GM21723 (cell line): Measurements from ENCODE around the gene LAMC2.
A peak's percentile ranks its signal among the peaks of the same experiment; 100 is the strongest.

Source experiments
- ATAC-seq: cut with Tn5 transposase; IDR thresholded peaks from one replicate; pipeline ENCODE4 v1.9.1; 2021; ENCODE audit warnings: mild to moderate bottlenecking, moderate library complexity; ENCODE audit not compliant: unreplicated experiment

The LAMC2 gene

GRCh38 chr1:183167676-183168075 is 18.4 kb upstream of the LAMC2 start:
- ATAC-seq, result no peak

DNA sequence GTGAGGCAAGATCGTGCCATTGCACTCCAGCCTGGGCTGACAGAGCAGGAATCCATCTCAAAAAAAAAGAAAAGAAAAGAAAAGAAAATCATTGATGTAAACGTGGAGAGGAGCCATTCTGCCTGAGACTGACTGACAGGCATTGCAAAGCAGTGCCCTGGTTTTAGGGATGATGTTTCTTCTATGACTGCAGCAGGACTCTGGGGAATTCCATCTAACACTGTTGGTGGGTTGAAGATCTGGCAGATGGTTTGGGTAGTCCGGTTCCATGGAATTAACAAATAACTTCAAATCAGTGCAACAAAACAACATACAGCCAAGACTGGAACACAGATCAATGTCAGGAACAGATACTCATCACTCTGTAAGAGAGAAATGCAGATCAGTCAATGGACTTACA is 17.8 kb upstream of the LAMC2 start:
- no peak for ATAC-seq

DNA sequence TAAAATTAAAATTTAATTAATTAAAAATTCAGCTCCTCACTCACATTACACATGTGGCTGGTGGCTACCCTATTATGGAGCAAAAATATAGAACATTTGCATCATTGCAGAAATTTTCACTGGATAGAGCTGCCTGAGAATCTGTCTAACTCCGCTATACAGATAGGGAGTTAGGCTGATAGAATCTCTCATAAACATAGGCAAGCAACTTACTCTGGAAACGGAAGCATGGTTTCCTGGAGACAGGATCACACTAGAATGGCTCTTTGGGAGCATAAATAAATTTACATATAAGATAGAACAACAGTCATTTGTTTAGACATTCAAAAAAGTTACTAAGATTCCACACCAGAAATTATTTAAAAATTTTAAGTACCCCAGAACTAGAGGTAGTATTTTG is 12.2 kb upstream of the LAMC2 start:
- ATAC-seq, result no peak

- ATAC-seq, result no peak
Observed at GRCh38 chr1:183175631-183176030, 10.4 kb upstream of the LAMC2 start.

DNA sequence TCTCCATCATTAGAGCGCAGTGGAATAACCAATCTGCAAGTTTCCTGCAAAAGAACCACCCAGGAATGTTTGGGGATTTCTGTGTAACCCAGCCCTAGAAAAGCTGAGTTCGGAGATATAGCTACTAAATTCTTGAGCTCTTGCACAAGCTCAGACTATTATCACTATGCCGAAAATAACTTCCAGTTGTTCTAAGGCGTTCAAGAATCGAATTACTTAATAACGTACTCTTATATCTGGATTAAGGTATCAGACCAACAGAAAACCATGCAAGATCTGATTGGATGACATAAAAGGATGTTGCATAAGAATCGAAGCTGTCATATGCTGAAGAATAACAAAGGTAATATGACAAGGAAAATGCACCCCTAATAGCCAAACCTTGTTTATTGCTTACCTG is 7.5 kb upstream of the LAMC2 start:
- no peak for ATAC-seq

GRCh38 chr1:183179033-183179432 is 7.0 kb upstream of the LAMC2 start:
- ATAC-seq, result no peak

DNA sequence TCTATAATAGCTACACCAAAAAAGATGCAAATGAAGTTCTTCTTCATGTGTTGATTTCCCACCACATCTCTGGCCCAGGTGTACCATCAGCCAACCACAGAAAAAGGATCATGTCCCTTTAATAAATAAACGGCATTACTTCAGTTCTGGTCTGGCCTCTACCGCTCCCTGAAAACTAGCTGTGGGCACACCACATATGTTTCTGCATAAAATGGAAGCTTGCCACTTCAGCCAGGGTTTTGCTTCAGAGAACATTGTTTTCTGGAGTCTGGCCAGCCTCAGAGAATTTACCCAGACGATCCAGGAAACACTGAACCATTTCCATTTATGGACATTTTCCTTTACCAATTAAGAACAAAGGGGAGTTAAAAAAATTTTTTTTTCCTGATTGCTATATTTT is 5.8 kb upstream of the LAMC2 start:
- ATAC-seq, result no peak

- peak; percentile 83 for ATAC-seq
Observed at GRCh38 chr1:183180634-183181056, 5.4 kb upstream of the LAMC2 start.

DNA sequence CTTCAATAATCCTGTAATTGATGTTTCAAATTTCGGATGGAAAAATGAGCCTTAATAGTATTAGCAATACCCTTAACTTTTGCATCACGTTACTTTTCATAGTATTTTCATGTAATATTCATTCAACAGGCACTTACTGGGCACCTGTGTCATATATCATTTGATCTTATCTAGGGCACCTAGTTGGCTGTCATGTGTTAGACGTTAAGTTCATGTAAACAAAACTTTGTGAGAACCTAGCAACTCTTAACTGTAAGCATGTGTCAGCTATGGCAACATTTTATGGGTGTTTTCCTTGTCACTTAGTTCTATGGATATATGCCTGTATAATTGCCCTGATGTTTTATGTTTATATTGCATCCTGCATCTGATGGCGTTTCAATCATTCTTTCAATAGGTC is 777 bp downstream of the LAMC2 start:
- no peak for ATAC-seq

- ATAC-seq, result no peak
Observed at GRCh38 chr1:183188240-183188639, 2.2 kb downstream of the LAMC2 start.

DNA sequence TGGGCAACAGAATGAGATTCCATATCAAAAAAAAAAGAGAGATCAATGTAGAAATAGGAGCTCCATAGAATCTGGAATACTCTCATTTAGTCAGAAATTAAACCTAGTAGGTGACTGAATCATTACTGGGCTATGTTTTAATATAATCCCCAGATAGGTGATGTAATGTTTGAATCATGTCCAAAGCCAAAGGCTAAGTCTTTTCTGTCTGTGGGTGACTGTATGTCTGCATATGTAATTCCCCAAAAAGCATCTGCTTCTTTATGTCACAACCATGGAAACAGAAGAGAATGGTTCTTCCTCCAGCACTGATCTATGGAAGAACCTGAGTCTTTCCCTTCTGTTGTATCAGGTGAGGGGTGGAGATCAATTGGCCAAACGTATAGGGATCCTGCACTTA is 5.8 kb downstream of the LAMC2 start:
- no peak for ATAC-seq

DNA sequence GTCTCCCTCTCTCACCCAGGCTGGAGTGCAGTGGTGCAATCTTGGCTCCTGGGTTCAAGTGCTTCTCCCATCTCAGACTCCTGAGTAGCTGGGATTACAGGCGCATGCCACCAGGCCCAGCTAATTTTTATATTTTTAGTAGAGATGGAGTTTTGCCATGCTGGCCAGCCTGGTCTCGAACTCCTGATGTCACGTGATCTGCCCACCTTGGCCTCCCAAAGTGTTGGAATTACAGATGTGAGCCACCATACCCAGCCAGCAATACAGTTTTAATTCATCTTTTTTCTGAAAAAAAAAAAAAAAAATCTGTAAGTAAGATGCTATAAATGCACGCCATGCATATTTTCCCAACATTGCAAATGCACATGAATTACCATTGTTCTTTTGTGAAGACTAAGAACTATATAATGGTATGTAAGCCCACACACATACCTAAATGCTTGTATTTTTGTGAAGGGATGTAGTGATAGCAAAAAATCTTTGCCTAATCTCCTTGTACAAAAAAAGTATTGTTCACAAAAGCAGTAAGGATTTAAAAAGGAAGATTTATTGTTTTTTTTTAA is 8.0 kb downstream of the LAMC2 start:
- ATAC-seq, result no peak

GRCh38 chr1:183194527-183195141 is 8.6 kb downstream of the LAMC2 start:
- peak; percentile 97 for ATAC-seq

DNA sequence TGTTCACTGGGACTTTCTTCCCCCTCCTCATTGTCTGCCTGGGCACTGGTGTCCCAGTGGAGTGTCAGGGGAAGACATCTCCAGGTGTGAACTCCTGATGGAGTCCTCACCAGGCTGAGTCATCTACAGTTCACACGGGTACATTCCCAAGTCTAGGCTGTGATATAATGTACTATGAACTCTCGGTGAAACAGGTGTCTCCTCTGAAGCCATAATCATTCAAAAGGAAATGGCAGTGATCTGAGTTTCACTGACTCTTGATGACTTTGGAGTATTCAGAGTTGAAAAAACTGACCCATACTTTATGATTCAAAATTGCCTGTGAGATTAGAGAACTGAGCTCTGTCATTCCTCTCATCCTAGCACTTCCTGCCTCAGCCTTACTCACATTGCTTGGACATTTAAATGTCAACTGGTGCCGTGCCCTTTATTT is 9.1 kb downstream of the LAMC2 start:
- peak; percentile 44 for ATAC-seq

DNA sequence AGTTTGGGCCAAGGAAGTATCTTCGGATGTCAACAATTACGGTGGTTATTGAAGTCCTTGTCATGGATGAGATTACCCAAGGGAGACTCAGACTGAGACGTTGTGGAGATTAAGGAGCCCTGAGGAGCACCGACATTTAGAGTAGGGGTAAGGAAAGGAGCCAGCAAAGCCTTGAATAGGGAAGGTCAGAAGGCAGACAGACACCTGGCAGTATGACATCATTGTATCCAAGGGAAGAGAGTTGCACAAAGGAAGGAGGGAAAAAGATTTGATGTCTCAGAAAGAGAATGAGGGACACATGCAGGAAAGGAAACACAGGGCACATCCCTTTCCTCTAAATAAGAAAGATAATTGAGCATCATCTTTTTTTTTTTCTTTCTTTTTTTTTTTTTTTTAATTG is 11.7 kb downstream of the LAMC2 start:
- no peak for ATAC-seq

DNA sequence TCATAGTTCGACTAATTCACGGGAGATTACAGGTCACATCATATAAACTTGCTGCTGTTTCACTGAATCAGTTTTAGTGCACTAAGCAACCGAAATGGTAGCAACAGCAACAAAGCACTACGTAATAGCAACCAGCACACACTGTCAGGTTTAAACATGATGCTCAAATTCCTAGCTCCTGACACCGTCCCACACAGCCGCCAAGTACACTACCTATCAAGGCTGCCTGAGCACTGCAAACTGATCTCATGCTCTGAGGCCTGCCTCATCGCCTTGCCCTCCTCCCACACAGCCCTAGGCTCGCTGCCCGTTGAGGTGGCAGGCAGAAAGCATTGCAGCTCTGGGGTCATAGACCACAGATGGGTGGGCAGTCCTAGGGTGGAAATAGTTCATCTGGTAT is 12.4 kb downstream of the LAMC2 start:
- no peak for ATAC-seq

DNA sequence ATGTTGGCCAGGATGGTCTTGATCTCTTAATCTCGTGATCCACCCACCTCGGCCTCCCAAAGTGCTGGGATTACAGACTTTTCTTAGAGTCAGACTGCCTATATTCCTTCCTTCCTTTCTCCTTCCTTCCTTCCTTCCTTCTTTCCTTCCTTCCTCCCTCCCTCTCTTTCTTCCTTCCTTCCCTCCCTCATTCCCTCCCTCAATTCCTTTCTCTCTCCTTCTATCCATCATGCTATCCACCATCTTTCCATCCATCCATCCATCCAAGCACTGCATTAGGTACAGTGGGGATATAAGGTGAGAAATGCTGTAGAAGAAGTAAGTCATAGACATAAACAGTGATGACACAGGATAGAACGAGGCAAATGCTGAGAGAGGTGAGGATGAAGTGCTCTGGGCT is 13.2 kb downstream of the LAMC2 start:
- ATAC-seq, result no peak

GRCh38 chr1:183200451-183200850 is 14.4 kb downstream of the LAMC2 start:
- ATAC-seq, result no peak

DNA sequence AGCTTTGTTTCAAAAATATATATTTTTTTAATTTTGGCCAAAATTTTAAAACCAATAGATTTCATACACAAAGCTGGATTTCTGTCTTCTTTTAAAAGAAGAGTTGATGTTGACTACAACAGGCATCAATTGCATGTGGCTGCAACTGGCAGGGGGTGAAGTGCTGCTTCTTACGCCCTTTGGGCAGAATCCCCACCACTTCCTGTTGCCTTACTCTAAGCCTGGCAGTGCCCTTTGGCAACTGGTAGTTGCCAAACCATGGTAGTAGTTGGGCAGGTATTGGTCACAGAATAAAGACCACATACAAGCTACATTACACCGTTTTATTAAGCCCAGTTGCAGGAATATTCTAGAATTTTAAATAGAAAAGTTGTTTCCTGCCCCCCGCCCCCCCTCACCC is 17.0 kb downstream of the LAMC2 start:
- ATAC-seq, result no peak

GRCh38 chr1:183205196-183205781 is 19.2 kb downstream of the LAMC2 start:
- ATAC-seq, result no peak

- no peak for ATAC-seq
Observed at GRCh38 chr1:183206538-183207122, 20.6 kb downstream of the LAMC2 start.

- ATAC-seq, result no peak
Observed at GRCh38 chr1:183209533-183210158, 23.6 kb downstream of the LAMC2 start.
